Left ventricle myocardium inferior (tissue), 1 donor: ENCODE data around the gene CHD1L. TPM values are rescaled to one million over a fixed set of nuclear protein-coding genes. Genes with fewer than 3 reads are reported as not detected.
"Not testable (repeated sequence)": the region's sequence is repeated elsewhere in the genome, so short reads cannot be mapped to it uniquely, and the experiment has no call there.

Experiments
- DNase-seq: peaks from one replicate; pipeline ENCODE4 v3.0.0-alpha.2; 2020
- H3K27ac ChIP-seq: fragments of 200-600 bp; replicated peaks from 2 replicates; pipeline ENCODE4 v1.8.0; 2021
- H3K27me3 ChIP-seq: fragments of 200-600 bp; 2 replicates; pipeline ENCODE4 v1.8.0; 2021; ENCODE audit warnings: low read depth
- H3K36me3 ChIP-seq: fragments of 200-600 bp; 2 replicates; pipeline ENCODE4 v1.8.0; 2021
- H3K4me1 ChIP-seq: fragments of 200-600 bp; 2 replicates; pipeline ENCODE4 v1.8.0; 2021
- H3K4me3 ChIP-seq: fragments of 200-600 bp; 2 replicates; pipeline ENCODE4 v1.8.0; 2021; ENCODE audit warnings: mild to moderate bottlenecking, moderate library complexity
- H3K9me3 ChIP-seq: fragments of 200-600 bp; replicated peaks from 2 replicates; pipeline ENCODE4 v1.8.0; 2021
- intact Hi-C: fragments of 100-400 bp; cut with micrococcal nuclease; formaldehyde crosslinking; loops from one replicate; pipeline ENCODE4 v1.11.0; 2022
- total RNA-seq: library from RNA; stranded (reverse); fragmentation: NEBNext Ultra II Directional; extraction: Animal tissue kit (Norgen Biotek cat#: 25700); gene quantifications from one replicate; pipeline ENCODE4 v1.2.1, GENCODE V29; 2021
- TF ChIP-seq, protein P1 (sequence below): fragments of 200-600 bp; IDR thresholded peaks from 2 replicates; pipeline ENCODE4 v1.8.0; 2021; ENCODE audit warnings: antibody characterized with exemption, mild to moderate bottlenecking, borderline replicate concordance
- donor health status: DM: no; HTN: yes; CAD: no; lungs with severe emphysema.

CHD1L gene
- total RNA-seq, 1 donor from 2014 or later, result 7.6 TPM

GRCh38 chr1:147292631-147293251 is 50.3 kb downstream of the CHD1L start:
- TF ChIP-seq, protein P1, sequence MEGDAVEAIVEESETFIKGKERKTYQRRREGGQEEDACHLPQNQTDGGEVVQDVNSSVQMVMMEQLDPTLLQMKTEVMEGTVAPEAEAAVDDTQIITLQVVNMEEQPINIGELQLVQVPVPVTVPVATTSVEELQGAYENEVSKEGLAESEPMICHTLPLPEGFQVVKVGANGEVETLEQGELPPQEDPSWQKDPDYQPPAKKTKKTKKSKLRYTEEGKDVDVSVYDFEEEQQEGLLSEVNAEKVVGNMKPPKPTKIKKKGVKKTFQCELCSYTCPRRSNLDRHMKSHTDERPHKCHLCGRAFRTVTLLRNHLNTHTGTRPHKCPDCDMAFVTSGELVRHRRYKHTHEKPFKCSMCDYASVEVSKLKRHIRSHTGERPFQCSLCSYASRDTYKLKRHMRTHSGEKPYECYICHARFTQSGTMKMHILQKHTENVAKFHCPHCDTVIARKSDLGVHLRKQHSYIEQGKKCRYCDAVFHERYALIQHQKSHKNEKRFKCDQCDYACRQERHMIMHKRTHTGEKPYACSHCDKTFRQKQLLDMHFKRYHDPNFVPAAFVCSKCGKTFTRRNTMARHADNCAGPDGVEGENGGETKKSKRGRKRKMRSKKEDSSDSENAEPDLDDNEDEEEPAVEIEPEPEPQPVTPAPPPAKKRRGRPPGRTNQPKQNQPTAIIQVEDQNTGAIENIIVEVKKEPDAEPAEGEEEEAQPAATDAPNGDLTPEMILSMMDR, result no peak
- Histone ChIP-seq H3K27me3 (no peaks in the 10 kb centered on the region), H3K36me3 (peaks cover 98% of the 10 kb centered on the region), H3K4me3 (no peak overlapping the region), H3K9me3 (no peaks in the 10 kb centered on the region), H3K27ac (no peak overlapping the region), H3K4me1 (no peaks in the 10 kb centered on the region)
- intact Hi-C loops, result no loop called here
- no peak for DNase-seq

DNA sequence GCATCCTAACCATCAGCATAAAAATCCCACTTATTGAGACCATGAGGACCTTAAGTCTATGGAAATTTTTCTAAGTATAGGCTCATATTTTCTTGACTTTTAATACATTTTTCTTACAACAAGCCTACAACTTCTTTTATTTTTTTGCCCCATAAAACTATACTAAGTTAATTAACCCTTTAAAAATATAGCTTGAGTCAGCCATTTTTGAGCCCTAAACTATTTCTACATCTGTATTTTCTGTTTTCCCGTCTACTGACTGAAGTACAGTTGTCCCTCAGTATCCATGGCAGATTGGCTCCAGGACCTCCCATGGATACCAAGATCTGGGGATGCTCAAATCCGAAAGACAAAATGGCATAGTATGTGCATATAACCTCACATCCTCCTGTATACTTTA is 55.0 kb downstream of the CHD1L start:
- peaks cover 62% of the 10 kb centered on the region for H3K36me3 ChIP-seq
- H3K27me3 ChIP-seq, result no peaks in the 10 kb centered on the region
- intact Hi-C loops, result no loop called here
- DNase-seq, result no peak
- no peak overlapping the region for H3K4me3 ChIP-seq
- H3K27ac ChIP-seq, result no peak overlapping the region
- no peaks in the 10 kb centered on the region for H3K4me1 ChIP-seq
- H3K9me3 ChIP-seq, result peaks cover 29% of the 10 kb centered on the region
- TF ChIP-seq, protein P1, result no peak

- H3K36me3 ChIP-seq, DNase-seq, H3K27ac ChIP-seq, H3K4me1 ChIP-seq, H3K4me3 ChIP-seq, H3K27me3 ChIP-seq, intact Hi-C loops: not testable (repeated sequence)
- peaks cover 93% of the 10 kb centered on the region for H3K9me3 ChIP-seq
Measured at GRCh38 chr1:147305803-147306202, 63.3 kb downstream of the CHD1L start.

DNA sequence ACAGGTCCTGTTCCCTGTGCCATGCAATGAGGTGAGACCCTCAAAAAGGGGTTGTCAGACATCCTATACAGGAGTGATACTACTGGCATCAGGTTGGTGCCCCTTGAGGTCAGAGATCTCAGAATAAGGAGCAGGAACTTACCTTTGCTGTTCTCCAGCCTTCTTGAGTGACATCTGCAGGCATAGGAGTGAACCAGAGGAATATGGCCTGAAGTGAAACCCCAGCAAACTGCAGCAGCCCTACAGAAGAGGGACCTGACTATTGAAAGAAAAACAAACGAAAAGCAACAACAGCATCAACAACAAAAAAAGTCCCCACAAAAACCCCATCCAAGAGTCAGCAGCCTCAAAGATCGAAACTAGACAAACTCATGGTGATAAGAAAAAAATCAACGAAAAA is 74.5 kb downstream of the CHD1L start:
- Histone ChIP-seq H3K4me1 (no peaks in the 10 kb centered on the region), H3K4me3 (no peak overlapping the region)
- intact Hi-C loops, result no loop called here

GRCh38 chr1:147326933-147327687 is 84.6 kb downstream of the CHD1L start:
- DNase-seq, H3K4me3 ChIP-seq, H3K9me3 ChIP-seq, H3K27ac ChIP-seq, H3K36me3 ChIP-seq, intact Hi-C loops, H3K27me3 ChIP-seq, H3K4me1 ChIP-seq: not testable (repeated sequence)

More for the DNA sequence above, 74.5 kb downstream of the CHD1L start:
- DNase-seq, result no peak
- TF ChIP-seq, protein P1, result no peak
- Histone ChIP-seq H3K27me3 (no peaks in the 10 kb centered on the region), H3K36me3 (no peaks in the 10 kb centered on the region), H3K9me3 (peaks cover 5% of the 10 kb centered on the region), H3K27ac (no peak overlapping the region)

DNA sequence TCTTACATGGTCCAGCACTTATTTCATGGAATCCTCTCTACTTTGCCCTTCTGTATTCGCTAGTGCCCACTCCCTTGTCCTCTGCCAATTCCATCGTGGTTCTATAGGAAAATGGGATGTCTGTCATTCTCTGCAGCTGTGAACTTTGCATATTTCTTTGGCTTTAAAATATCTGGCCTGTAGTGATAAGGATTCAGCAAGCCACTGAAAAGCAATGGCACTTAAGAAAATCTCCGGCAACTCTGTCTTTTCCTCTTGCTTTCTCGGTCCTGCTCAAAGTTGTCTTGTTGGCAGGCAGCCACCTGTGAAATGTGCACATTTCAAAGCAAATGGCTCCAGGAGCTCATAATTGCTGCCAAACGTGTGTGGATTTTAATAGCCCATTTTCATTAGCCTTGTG is 91.8 kb downstream of the CHD1L start:
- TF ChIP-seq, protein P1, result no peak
- no peak overlapping the region for H3K4me3 ChIP-seq
- no peaks in the 10 kb centered on the region for H3K4me1 ChIP-seq
- H3K36me3 ChIP-seq, result no peaks in the 10 kb centered on the region
- H3K27me3 ChIP-seq, result peaks cover 26% of the 10 kb centered on the region
- intact Hi-C loops, result no loop called here
- peaks cover 1% of the 10 kb centered on the region for H3K9me3 ChIP-seq
- H3K27ac ChIP-seq, result no peak overlapping the region
- no peak for DNase-seq
